ENCODE data around the gene PEX14.

PEX14 gene

DNA sequence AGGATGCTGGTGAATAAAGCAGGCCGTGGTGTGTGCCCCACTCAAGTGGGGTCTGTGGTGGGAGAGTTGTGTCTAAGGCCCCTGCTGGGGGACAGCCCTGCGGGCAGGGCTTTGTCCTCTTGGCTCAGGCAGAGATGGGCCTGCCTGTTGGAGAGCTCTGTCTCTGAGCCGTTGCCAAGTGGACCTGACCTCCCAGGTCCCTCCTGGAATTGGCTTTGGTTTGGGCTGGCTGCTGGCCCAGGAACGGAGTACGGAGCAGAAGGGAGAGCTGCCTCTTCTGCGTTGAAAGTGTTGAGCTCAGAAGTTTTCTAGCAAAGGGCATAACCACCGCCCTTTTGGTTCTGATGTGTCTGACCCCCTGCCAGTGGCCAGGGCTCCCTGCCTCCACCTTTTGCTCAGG, 153.9 kb downstream of the PEX14 start:
- Histone ChIP-seq H3K4me1 (ENCODE audit: control insufficient read depth in 1 of 2, insufficient read depth in 1 of 2, low read depth in 1 of 2, low read length in 1 of 2) (no peaks in the 10 kb centered on the region), H3K36me3 (peaks cover 31% of the 10 kb centered on the region), H3K27ac (no peak overlapping the region), H3K27me3 (no peaks in the 10 kb centered on the region), H3K9me3 (no peaks in the 10 kb centered on the region), H3K4me3 (ENCODE audit: low read depth in 1 of 2, low read length in 1 of 2) (no peak overlapping the region)
- TF ChIP-seq, protein P1, sequence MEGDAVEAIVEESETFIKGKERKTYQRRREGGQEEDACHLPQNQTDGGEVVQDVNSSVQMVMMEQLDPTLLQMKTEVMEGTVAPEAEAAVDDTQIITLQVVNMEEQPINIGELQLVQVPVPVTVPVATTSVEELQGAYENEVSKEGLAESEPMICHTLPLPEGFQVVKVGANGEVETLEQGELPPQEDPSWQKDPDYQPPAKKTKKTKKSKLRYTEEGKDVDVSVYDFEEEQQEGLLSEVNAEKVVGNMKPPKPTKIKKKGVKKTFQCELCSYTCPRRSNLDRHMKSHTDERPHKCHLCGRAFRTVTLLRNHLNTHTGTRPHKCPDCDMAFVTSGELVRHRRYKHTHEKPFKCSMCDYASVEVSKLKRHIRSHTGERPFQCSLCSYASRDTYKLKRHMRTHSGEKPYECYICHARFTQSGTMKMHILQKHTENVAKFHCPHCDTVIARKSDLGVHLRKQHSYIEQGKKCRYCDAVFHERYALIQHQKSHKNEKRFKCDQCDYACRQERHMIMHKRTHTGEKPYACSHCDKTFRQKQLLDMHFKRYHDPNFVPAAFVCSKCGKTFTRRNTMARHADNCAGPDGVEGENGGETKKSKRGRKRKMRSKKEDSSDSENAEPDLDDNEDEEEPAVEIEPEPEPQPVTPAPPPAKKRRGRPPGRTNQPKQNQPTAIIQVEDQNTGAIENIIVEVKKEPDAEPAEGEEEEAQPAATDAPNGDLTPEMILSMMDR (IDR thresholded peaks at IDR 0.05) = no peak

DNA sequence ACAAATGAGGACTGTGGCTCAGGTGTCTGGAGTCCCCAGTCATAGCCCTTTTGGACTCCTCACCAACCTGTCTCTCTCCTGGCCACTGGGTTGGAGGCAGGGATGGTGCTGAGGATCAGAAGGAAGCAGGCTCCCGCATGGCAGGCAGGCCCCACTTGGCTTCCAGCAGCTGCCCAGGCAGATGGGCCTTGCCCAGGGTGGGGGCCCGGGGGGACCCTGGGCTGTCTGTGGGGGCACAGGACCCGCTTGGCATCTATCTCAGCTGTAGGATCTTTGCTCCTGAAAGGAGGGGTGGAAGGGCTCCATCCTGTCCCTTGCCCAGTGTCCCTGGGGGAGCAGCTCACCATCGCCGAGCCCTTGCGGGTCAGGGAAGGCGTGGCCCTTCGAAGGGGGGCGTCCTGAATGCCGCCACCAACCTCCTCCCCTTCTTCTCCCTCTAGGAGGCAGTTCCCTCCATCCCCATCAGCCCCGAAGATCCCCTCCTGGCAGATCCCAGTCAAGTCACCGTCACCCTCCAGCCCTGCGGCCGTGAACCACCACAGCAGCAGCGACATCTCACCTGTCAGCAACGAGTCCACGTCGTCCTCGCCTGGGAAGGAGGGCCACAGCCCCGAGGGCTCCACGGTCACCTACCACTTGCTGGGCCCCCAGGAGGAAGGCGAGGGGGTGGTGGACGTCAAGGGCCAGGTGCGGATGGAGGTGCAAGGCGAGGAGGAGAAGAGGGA, 154.5 kb downstream of the PEX14 start:
- H3K36me3 ChIP-seq = peaks cover 28% of the 10 kb centered on the region
- no peak overlapping the region for H3K27ac ChIP-seq
- TF ChIP-seq, protein P1 (IDR thresholded peaks at IDR 0.05) = no peak
- no peak overlapping the region for H3K4me3 ChIP-seq (ENCODE audit: low read depth in 1 of 2, low read length in 1 of 2)
- no peaks in the 10 kb centered on the region for H3K9me3 ChIP-seq
- H3K27me3 ChIP-seq = no peaks in the 10 kb centered on the region
- no peaks in the 10 kb centered on the region for H3K4me1 ChIP-seq (ENCODE audit: control insufficient read depth in 1 of 2, insufficient read depth in 1 of 2, low read depth in 1 of 2, low read length in 1 of 2)

DNA sequence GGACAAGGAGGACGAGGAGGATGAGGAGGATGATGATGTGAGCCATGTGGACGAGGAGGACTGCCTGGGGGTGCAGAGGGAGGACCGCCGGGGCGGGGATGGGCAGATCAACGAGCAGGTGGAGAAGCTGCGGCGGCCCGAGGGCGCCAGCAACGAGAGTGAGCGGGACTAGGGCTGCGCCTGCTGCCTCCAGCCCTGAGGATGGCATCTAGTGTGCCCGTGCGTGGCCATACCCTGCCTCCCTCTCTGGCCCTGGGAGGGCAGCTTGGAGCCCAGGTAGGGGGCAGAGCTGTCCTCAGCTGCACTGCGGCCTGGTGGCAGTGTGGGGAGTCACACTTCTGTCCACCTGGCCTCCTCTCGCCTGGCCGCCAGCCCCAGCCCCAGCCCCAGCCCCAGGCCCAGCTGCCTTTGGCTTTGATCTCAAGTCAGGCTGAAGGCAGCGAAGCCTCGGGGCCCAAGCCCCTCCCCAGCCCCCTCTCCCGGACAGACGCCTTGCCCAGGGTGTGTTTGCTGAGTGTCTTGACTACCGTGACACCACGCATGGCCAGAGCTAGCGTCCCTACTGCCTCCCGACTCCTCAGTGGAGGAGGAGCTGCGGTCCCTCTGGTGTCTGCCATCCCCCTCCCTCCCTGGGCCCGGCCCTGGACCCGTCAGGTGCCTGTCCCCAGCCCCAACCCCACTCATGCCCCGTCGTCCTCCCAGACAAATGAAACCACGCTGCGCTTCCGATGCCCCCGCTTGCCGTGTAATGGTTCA, 155.2 kb downstream of the PEX14 start:
- Histone ChIP-seq H3K4me1 (ENCODE audit: control insufficient read depth in 1 of 2, insufficient read depth in 1 of 2, low read depth in 1 of 2, low read length in 1 of 2) (no peaks in the 10 kb centered on the region), H3K36me3 (peaks cover 22% of the 10 kb centered on the region), H3K9me3 (no peaks in the 10 kb centered on the region), H3K4me3 (ENCODE audit: low read depth in 1 of 2, low read length in 1 of 2) (no peak overlapping the region), H3K27me3 (peaks cover under 1% of the 10 kb centered on the region), H3K27ac (no peak overlapping the region)
- TF ChIP-seq, protein P1 (IDR thresholded peaks at IDR 0.05) = no peak

DNA sequence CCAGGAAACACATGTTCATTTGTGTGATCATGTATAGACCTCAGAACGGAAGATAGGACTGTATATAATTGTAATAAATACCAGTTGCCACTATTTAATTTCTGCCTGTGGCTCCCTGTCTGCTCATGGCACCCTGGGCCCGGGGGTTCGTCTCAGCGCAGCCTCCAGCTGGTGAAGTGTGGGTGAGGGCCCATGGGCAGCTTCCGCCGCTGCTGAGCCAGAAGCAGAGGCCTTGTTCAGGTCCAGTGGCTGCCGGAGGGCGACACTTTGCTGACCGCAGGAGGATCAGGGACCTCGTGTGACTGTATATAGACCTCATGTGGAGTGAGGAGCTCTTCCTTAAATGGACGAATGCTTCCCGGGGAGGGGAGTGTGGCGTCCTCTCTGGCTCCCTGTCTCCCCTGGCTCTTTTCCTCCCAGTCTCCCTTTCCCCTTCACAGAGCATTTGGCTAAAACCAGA, 155.9 kb downstream of the PEX14 start:
- no peaks in the 10 kb centered on the region for H3K9me3 ChIP-seq
- peaks cover 22% of the 10 kb centered on the region for H3K36me3 ChIP-seq
- no peak overlapping the region for H3K4me3 ChIP-seq (ENCODE audit: low read depth in 1 of 2, low read length in 1 of 2)
- peaks cover 7% of the 10 kb centered on the region for H3K27me3 ChIP-seq
- no peaks in the 10 kb centered on the region for H3K4me1 ChIP-seq (ENCODE audit: control insufficient read depth in 1 of 2, insufficient read depth in 1 of 2, low read depth in 1 of 2, low read length in 1 of 2)
- no peak overlapping the region for H3K27ac ChIP-seq
- TF ChIP-seq, protein P1 (IDR thresholded peaks at IDR 0.05) = no peak

DNA sequence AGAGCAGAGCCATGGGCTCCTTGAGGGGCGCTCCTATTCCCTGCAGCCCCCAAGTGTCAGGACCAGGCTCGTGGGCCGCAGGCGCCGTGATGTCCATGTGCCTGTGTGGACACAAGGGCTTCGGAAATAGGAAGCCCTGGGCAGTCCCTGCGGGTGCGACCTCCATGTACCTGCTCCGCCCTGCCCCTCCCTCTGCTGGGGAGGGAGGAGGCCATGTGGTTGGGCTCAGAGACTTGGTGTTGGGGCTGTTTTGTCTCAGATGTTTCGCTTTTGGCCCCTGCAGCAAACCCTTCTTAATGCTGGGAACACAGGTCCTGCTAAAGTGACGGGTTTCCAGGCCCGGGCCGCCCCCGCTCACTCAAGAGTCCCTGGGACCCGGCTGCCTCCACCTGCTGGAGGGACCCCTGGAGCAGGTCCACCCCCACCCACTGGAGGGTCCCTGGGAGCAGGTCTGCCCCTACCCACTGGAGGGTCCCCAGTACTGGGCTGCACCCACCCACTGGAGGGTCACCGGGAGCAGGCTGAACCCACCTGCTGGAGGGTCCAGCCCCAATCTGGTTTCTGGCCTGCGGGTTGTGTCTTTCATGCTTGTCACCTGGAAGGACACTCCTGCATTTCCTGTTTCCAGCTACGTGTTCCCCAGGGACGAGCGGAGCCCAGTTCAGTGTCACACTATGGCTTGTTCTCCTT, 156.5 kb downstream of the PEX14 start:
- Histone ChIP-seq H3K9me3 (no peaks in the 10 kb centered on the region), H3K4me3 (ENCODE audit: low read depth in 1 of 2, low read length in 1 of 2) (no peak overlapping the region), H3K27me3 (peaks cover 13% of the 10 kb centered on the region), H3K36me3 (peaks cover 22% of the 10 kb centered on the region), H3K27ac (no peak overlapping the region), H3K4me1 (ENCODE audit: control insufficient read depth in 1 of 2, insufficient read depth in 1 of 2, low read depth in 1 of 2, low read length in 1 of 2) (no peaks in the 10 kb centered on the region)
- TF ChIP-seq, protein P1 (IDR thresholded peaks at IDR 0.05) = no peak
